PC-3 (cell line): ENCODE measurements around the gene SLC25A28.

Experiments used
- CTCF ChIP-seq: fragments of 300-600 bp; sonication (generic); conservative IDR thresholded peaks from 2 replicates; pipeline ENCODE4 v1.5.1; 2017; ENCODE audit warnings: antibody characterized with exemption, low read depth, mild to moderate bottlenecking, low read length
- EZH2 ChIP-seq: fragments of 300-600 bp; sonication (generic); IDR thresholded peaks from one replicate; pipeline ENCODE4 v1.6.1; 2017; ENCODE audit warnings: antibody characterized with exemption, mild to moderate bottlenecking, low read length; ENCODE audit not compliant: unreplicated experiment
- EZH2phosphoT487 ChIP-seq: fragments of 300-600 bp; sonication (generic); IDR thresholded peaks from 2 replicates; pipeline ENCODE4 v1.6.1; 2018; ENCODE audit warnings: mild to moderate bottlenecking, antibody characterized with exemption, low read length, borderline replicate concordance

GRCh38 chr10:99565166-99565565 lies 55.1 kb downstream of the SLC25A28 start:
- TF ChIP-seq CTCF (no peak), EZH2 (no peak), EZH2phosphoT487 (no peak)
